Mucosa of rectum (tissue), 2 donors: ENCODE measurements around the gene RPS6KA4.

Experiments used
- H3K27ac ChIP-seq, 2 donors: one replicate each; pipeline ENCODE4 v1.7.0; 2013; ENCODE audit warnings: inconsistent platforms in 2 of 2, low read depth in 2 of 2, low read length in 2 of 2
- H3K27me3 ChIP-seq, 2 donors: one replicate each; pipeline ENCODE4 v1.7.0; 2013; ENCODE audit warnings: low read length in 2 of 2; ENCODE audit not compliant: control insufficient read depth in 2 of 2, insufficient read depth in 2 of 2
- H3K36me3 ChIP-seq, 2 donors: one replicate each; pipeline ENCODE4 v1.7.0; 2013; ENCODE audit warnings: low read length in 2 of 2; ENCODE audit not compliant: control insufficient read depth in 2 of 2, insufficient read depth in 2 of 2
- H3K4me1 ChIP-seq, 2 donors: one replicate each; pipeline ENCODE4 v1.7.0; 2013; ENCODE audit warnings: low read length in 2 of 2, mild to moderate bottlenecking in 1 of 2; ENCODE audit not compliant: control insufficient read depth in 2 of 2, insufficient read depth in 2 of 2
- H3K4me3 ChIP-seq, 2 donors: one replicate each; pipeline ENCODE4 v1.7.0; 2013; ENCODE audit warnings: low read length in 2 of 2
- H3K9ac ChIP-seq, 2 donors: one replicate each; pipeline ENCODE4 v1.7.0; 2013; ENCODE audit warnings: low read length in 2 of 2, low read depth in 1 of 2, mild to moderate bottlenecking in 1 of 2
- H3K9me3 ChIP-seq, 2 donors: one replicate each; pipeline ENCODE4 v1.7.0; 2013; ENCODE audit warnings: low read length in 2 of 2; ENCODE audit not compliant: control insufficient read depth in 2 of 2
- donor health status: healthy.
- donor health status: Normal muscosa, but diverticular disease.

Gene RPS6KA4

GRCh38 chr11:64327375-64327774, 31.6 kb upstream of the RPS6KA4 start:
- H3K27ac ChIP-seq, result peak overlapping the region; percentile 78 to 80
- H3K9ac ChIP-seq, result no peak overlapping the region
- H3K4me1 ChIP-seq, result peaks cover 37 to 40% of the 10 kb centered on the region in 2 donors
- H3K36me3 ChIP-seq, result peaks cover 5 to 10% of the 10 kb centered on the region in 2 donors
- H3K4me3 ChIP-seq, result peak overlapping the region in 1 of 2 donors; percentile 19
- H3K9me3 ChIP-seq, result no peaks in the 10 kb centered on the region
- no peaks in the 10 kb centered on the region for H3K27me3 ChIP-seq

GRCh38 chr11:64327993-64328392, 31.0 kb upstream of the RPS6KA4 start:
- H3K4me1 ChIP-seq, result peaks cover 33 to 37% of the 10 kb centered on the region in 2 donors
- H3K9me3 ChIP-seq, result no peaks in the 10 kb centered on the region
- peak overlapping the region in 1 of 2 donors; percentile 19 for H3K4me3 ChIP-seq
- H3K9ac ChIP-seq, result no peak overlapping the region
- H3K27me3 ChIP-seq, result no peaks in the 10 kb centered on the region
- H3K27ac ChIP-seq, result peak overlapping the region; percentile 78 to 80
- peaks cover under 1 to 4% of the 10 kb centered on the region in 2 donors for H3K36me3 ChIP-seq

GRCh38 chr11:64330888-64331287, 28.1 kb upstream of the RPS6KA4 start:
- Histone ChIP-seq H3K36me3 (no peaks in the 10 kb centered on the region), H3K9ac (peak overlapping the region in 1 of 2 donors; percentile 27), H3K4me3 (no peak overlapping the region), H3K27ac (peak overlapping the region in 1 of 2 donors; percentile 69), H3K9me3 (no peaks in the 10 kb centered on the region), H3K4me1 (peaks cover 28 to 41% of the 10 kb centered on the region in 2 donors), H3K27me3 (no peaks in the 10 kb centered on the region)

GRCh38 chr11:64331569-64332371, 27.2 kb upstream of the RPS6KA4 start:
- H3K4me3 ChIP-seq, result peak overlapping the region; percentile 20 to 27
- H3K27ac ChIP-seq, result peak overlapping the region; percentile 63 to 69
- H3K36me3 ChIP-seq, result no peaks in the 10 kb centered on the region
- peak overlapping the region; percentile 34 to 71 for H3K9ac ChIP-seq
- H3K4me1 ChIP-seq, result peaks cover 28 to 38% of the 10 kb centered on the region in 2 donors
- H3K9me3 ChIP-seq, result no peaks in the 10 kb centered on the region
- H3K27me3 ChIP-seq, result no peaks in the 10 kb centered on the region

GRCh38 chr11:64333556-64333955, 25.4 kb upstream of the RPS6KA4 start:
- Histone ChIP-seq H3K4me3 (no peak overlapping the region), H3K36me3 (no peaks in the 10 kb centered on the region), H3K9me3 (no peaks in the 10 kb centered on the region), H3K27ac (no peak overlapping the region), H3K4me1 (peaks cover 23 to 29% of the 10 kb centered on the region in 2 donors), H3K27me3 (no peaks in the 10 kb centered on the region), H3K9ac (no peak overlapping the region)

- H3K36me3 ChIP-seq, result no peaks in the 10 kb centered on the region
- H3K4me1 ChIP-seq, result peaks cover 21 to 29% of the 10 kb centered on the region in 2 donors
- no peaks in the 10 kb centered on the region for H3K9me3 ChIP-seq
- H3K4me3 ChIP-seq, result no peak overlapping the region
- H3K9ac ChIP-seq, result no peak overlapping the region
- no peaks in the 10 kb centered on the region for H3K27me3 ChIP-seq
- H3K27ac ChIP-seq, result peak overlapping the region; percentile 44 to 52
These were observed 23.9 kb upstream of the RPS6KA4 start for GRCh38 chr11:64334764-64335735.

- H3K27ac ChIP-seq, result no peak overlapping the region
- no peak overlapping the region for H3K4me3 ChIP-seq
- H3K27me3 ChIP-seq, result no peaks in the 10 kb centered on the region
- no peak overlapping the region for H3K9ac ChIP-seq
- peaks cover 20 to 30% of the 10 kb centered on the region in 2 donors for H3K4me1 ChIP-seq
- H3K36me3 ChIP-seq, result no peaks in the 10 kb centered on the region
- no peaks in the 10 kb centered on the region for H3K9me3 ChIP-seq
These were observed 21.3 kb upstream of the RPS6KA4 start for GRCh38 chr11:64337538-64338249.

GRCh38 chr11:64338716-64339115, 20.2 kb upstream of the RPS6KA4 start:
- Histone ChIP-seq H3K27me3 (no peaks in the 10 kb centered on the region), H3K9ac (no peak overlapping the region), H3K4me1 (peaks cover 24 to 30% of the 10 kb centered on the region in 2 donors), H3K36me3 (peaks cover 0 to 2% of the 10 kb centered on the region in 2 donors), H3K4me3 (no peak overlapping the region), H3K9me3 (no peaks in the 10 kb centered on the region), H3K27ac (no peak overlapping the region)

- Histone ChIP-seq H3K9me3 (no peaks in the 10 kb centered on the region), H3K9ac (peak overlapping the region; percentile 46 to 60), H3K27ac (peak overlapping the region in 1 of 2 donors; percentile 68), H3K36me3 (peaks cover 0 to 2% of the 10 kb centered on the region in 2 donors), H3K27me3 (no peaks in the 10 kb centered on the region), H3K4me3 (peak overlapping the region; percentile 45 to 61), H3K4me1 (peaks cover 24 to 30% of the 10 kb centered on the region in 2 donors)
These were observed 19.7 kb upstream of the RPS6KA4 start for GRCh38 chr11:64339286-64339685.
